HepG2 (cell line): ENCODE results near the gene MINDY1. TPM values are rescaled to one million over a fixed set of nuclear protein-coding genes. Genes with fewer than 3 reads are reported as not detected.
A peak's percentile ranks its signal among the peaks of the same experiment; 100 is the strongest.

Experiments
- ATF7-NPFF ChIP-seq: sonication (generic); formaldehyde crosslinking; IDR thresholded peaks from 2 replicates; pipeline ENCODE4 v1.8.1; 2023; ENCODE audit warnings: mild to moderate bottlenecking, low read depth, missing genetic modification reagents, moderate library complexity
- CCDC6 ChIP-seq: sonication (generic); formaldehyde crosslinking; IDR thresholded peaks from 2 replicates; pipeline ENCODE4 v1.8.1; 2022; ENCODE audit warnings: mild to moderate bottlenecking, missing genetic modification reagents, moderate library complexity
- GABPA ChIP-seq, 2 experiments: IDR thresholded peaks; 2 replicates each; pipeline ENCODE4 v1.6.1; 2011 to 2016; ENCODE audit warnings: low read depth in 2 of 2, low read length in 1 of 2, missing biosample characterization in 1 of 2, missing genetic modification characterization in 1 of 2
- HOXA7 ChIP-seq: sonication (generic); formaldehyde crosslinking; IDR thresholded peaks from 2 replicates; pipeline ENCODE4 v1.8.1; 2022; ENCODE audit warnings: mild to moderate bottlenecking, missing genetic modification reagents, moderate library complexity
- NFYC ChIP-seq: IDR thresholded peaks from 2 replicates; pipeline ENCODE4 v1.6.1; 2016; ENCODE audit warnings: missing genetic modification reagents, missing compliant biosample characterization
- SALL1 ChIP-seq: sonication (generic); formaldehyde crosslinking; IDR thresholded peaks from 2 replicates; pipeline ENCODE4 v1.8.0; 2022; ENCODE audit warnings: mild to moderate bottlenecking, missing genetic modification reagents
- SP2 ChIP-seq: sonication (generic); formaldehyde crosslinking; IDR thresholded peaks from 2 replicates; pipeline ENCODE4 v1.5.1; 2020; ENCODE audit warnings: mild to moderate bottlenecking, missing genetic modification reagents
- SP4 ChIP-seq: sonication (generic); formaldehyde crosslinking; IDR thresholded peaks from 2 replicates; pipeline ENCODE4 v1.8.1; 2023; ENCODE audit warnings: mild to moderate bottlenecking, missing genetic modification reagents
- SRSF1 ChIP-seq: fragments of 200-400 bp; formaldehyde crosslinking; optimal IDR thresholded peaks from 2 replicates; pipeline ENCODE3; 2017; ENCODE audit warnings: mild to moderate bottlenecking, low read depth, low read length, moderate library complexity
- TAF15 ChIP-seq: fragments of 200-400 bp; formaldehyde crosslinking; IDR thresholded peaks from one replicate; pipeline ENCODE4 v1.6.1; 2018; ENCODE audit warnings: mild to moderate bottlenecking, low read depth, low read length; ENCODE audit not compliant: poor library complexity, severe bottlenecking
- TOPORS ChIP-seq: sonication (generic); formaldehyde crosslinking; IDR thresholded peaks from 2 replicates; pipeline ENCODE4 v1.8.0; 2023; ENCODE audit warnings: mild to moderate bottlenecking, missing genetic modification reagents
- ZFP62 ChIP-seq: sonication (generic); formaldehyde crosslinking; IDR thresholded peaks from 2 replicates; pipeline ENCODE4 v1.4.0; 2020; ENCODE audit warnings: missing genetic modification reagents
- polyA plus RNA-seq, 8 experiments: library from polyadenylated mRNA; depleted of rRNA in 3 of 8; stranded (reverse) in 7 of 8; unstranded in 1 of 8; fragments of >200 nt; fragmentation: Illumina TruSeq in 4 of 8; extraction: Trizol in 4 of 8; gene quantifications; 2 replicates each; pipeline versions ENCODE4 v1.2.1 to v1.2.3, GENCODE V29; 2011 to 2016; ENCODE audit warnings: low read depth in 4 of 8, missing spikeins in 1 of 8, mixed read lengths in 1 of 8; ENCODE audit not compliant: insufficient read depth in 1 of 8
- total RNA-seq, 5 experiments: library from RNA; depleted of rRNA; stranded (reverse); fragments of >200 nt; fragmentation: Illumina TruSeq; extraction: Trizol; gene quantifications; 2 replicates each; pipeline ENCODE4 v1.2.3, GENCODE V29; 2016; ENCODE audit warnings: low read depth in 1 of 5
- TF ChIP-seq, protein P1 (sequence below), 2 experiments: fragments of 450-650 bp in 1 of 2; sonication (generic) in 1 of 2; formaldehyde crosslinking in 1 of 2; IDR thresholded peaks; 2 replicates each; pipeline versions ENCODE4 v1.6.1 to v1.8.0; 2016 to 2022; ENCODE audit warnings: antibody characterized with exemption in 1 of 2, mild to moderate bottlenecking in 1 of 2, missing genetic modification reagents in 1 of 2
- TF ChIP-seq, protein P2 (sequence below): IDR thresholded peaks from 2 replicates; pipeline ENCODE4 v1.6.1; 2016; ENCODE audit warnings: low read depth, borderline replicate concordance
- TF ChIP-seq, protein P3 (sequence below): sonication (generic); formaldehyde crosslinking; conservative IDR thresholded peaks from 2 replicates; pipeline ENCODE4 v1.5.0; 2020; ENCODE audit warnings: missing genetic modification reagents
- TF ChIP-seq, protein P4 (sequence below): sonication (generic); formaldehyde crosslinking; IDR thresholded peaks from 2 replicates; pipeline ENCODE4 v1.8.1; 2023; ENCODE audit warnings: mild to moderate bottlenecking, missing genetic modification reagents
- TF ChIP-seq, protein P5 (sequence below): IDR thresholded peaks from 2 replicates; pipeline ENCODE4 v1.6.1; 2016

The MINDY1 gene
- total and polyA plus RNA-seq, 2 of the 13 experiments (the other 11 are each of a cell fraction or from before 2014, with no cell fraction given) = 11.1 to 15.0 TPM

DNA sequence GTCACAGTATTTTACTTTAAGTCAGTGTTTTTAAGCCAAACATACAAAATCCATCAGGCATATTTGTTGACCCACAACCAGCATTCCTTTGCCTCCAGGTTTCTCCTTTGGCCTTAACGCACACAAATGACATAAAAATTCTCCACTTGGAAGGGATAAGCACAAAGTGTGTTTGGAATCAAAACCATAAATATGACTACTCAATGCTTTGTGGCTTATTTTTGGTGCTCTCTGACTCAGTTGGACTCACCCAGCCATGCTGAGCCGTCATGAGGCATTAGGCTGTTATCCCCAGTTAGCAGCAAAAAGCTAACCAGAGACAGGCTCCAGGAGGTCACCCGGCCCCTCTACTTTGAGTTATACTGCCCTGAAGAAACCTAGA is 2.5 kb upstream of the MINDY1 start (continued):
- TF ChIP-seq, protein P1, sequence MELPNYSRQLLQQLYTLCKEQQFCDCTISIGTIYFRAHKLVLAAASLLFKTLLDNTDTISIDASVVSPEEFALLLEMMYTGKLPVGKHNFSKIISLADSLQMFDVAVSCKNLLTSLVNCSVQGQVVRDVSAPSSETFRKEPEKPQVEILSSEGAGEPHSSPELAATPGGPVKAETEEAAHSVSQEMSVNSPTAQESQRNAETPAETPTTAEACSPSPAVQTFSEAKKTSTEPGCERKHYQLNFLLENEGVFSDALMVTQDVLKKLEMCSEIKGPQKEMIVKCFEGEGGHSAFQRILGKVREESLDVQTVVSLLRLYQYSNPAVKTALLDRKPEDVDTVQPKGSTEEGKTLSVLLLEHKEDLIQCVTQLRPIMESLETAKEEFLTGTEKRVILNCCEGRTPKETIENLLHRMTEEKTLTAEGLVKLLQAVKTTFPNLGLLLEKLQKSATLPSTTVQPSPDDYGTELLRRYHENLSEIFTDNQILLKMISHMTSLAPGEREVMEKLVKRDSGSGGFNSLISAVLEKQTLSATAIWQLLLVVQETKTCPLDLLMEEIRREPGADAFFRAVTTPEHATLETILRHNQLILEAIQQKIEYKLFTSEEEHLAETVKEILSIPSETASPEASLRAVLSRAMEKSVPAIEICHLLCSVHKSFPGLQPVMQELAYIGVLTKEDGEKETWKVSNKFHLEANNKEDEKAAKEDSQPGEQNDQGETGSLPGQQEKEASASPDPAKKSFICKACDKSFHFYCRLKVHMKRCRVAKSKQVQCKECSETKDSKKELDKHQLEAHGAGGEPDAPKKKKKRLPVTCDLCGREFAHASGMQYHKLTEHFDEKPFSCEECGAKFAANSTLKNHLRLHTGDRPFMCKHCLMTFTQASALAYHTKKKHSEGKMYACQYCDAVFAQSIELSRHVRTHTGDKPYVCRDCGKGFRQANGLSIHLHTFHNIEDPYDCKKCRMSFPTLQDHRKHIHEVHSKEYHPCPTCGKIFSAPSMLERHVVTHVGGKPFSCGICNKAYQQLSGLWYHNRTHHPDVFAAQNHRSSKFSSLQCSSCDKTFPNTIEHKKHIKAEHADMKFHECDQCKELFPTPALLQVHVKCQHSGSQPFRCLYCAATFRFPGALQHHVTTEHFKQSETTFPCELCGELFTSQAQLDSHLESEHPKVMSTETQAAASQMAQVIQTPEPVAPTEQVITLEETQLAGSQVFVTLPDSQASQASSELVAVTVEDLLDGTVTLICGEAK (IDR thresholded peaks at IDR 0.05) = no peak
- TF ChIP-seq, protein P1 (CRISPR knock-in tag; IDR thresholded peaks at IDR 0.05) = no peak
- no peak for TF ChIP-seq SRSF1
- TF ChIP-seq CCDC6 (CRISPR knock-in tag) = no peak
- TF ChIP-seq NFYC = no peak
- TF ChIP-seq, protein P2, sequence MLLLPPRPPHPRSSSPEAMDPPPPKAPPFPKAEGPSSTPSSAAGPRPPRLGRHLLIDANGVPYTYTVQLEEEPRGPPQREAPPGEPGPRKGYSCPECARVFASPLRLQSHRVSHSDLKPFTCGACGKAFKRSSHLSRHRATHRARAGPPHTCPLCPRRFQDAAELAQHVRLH = 0 out of 2 replicates have a peak, but pooled peaks have one; percentile 1
- no peak for TF ChIP-seq HOXA7 (CRISPR knock-in tag)
- TF ChIP-seq GABPA (IDR thresholded peaks at IDR 0.05; ENCODE audit: low read depth, low read length) = no peak
- TF ChIP-seq GABPA (CRISPR knock-in tag; IDR thresholded peaks at IDR 0.05; ENCODE audit: low read depth) = no peak
- TF ChIP-seq ATF7-NPFF (CRISPR knock-in tag) = no peak
- TF ChIP-seq SP4 (CRISPR knock-in tag) = no peak
- 0 out of 2 replicates have a peak, but pooled peaks have one; percentile 11 for TF ChIP-seq TOPORS (CRISPR knock-in tag)
- TF ChIP-seq, protein P3, sequence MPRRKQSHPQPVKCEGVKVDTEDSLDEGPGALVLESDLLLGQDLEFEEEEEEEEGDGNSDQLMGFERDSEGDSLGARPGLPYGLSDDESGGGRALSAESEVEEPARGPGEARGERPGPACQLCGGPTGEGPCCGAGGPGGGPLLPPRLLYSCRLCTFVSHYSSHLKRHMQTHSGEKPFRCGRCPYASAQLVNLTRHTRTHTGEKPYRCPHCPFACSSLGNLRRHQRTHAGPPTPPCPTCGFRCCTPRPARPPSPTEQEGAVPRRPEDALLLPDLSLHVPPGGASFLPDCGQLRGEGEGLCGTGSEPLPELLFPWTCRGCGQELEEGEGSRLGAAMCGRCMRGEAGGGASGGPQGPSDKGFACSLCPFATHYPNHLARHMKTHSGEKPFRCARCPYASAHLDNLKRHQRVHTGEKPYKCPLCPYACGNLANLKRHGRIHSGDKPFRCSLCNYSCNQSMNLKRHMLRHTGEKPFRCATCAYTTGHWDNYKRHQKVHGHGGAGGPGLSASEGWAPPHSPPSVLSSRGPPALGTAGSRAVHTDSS (CRISPR knock-in tag) = no peak
- no peak for TF ChIP-seq SP2 (CRISPR knock-in tag)
- TF ChIP-seq, protein P4, sequence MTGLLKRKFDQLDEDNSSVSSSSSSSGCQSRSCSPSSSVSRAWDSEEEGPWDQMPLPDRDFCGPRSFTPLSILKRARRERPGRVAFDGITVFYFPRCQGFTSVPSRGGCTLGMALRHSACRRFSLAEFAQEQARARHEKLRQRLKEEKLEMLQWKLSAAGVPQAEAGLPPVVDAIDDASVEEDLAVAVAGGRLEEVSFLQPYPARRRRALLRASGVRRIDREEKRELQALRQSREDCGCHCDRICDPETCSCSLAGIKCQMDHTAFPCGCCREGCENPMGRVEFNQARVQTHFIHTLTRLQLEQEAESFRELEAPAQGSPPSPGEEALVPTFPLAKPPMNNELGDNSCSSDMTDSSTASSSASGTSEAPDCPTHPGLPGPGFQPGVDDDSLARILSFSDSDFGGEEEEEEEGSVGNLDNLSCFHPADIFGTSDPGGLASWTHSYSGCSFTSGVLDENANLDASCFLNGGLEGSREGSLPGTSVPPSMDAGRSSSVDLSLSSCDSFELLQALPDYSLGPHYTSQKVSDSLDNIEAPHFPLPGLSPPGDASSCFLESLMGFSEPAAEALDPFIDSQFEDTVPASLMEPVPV (CRISPR knock-in tag) = 0 out of 2 replicates have a peak, but pooled peaks have one; percentile 10
- no peak for TF ChIP-seq SALL1 (CRISPR knock-in tag)
- no peak for TF ChIP-seq TAF15
- no peak for TF ChIP-seq ZFP62
- TF ChIP-seq, protein P5, sequence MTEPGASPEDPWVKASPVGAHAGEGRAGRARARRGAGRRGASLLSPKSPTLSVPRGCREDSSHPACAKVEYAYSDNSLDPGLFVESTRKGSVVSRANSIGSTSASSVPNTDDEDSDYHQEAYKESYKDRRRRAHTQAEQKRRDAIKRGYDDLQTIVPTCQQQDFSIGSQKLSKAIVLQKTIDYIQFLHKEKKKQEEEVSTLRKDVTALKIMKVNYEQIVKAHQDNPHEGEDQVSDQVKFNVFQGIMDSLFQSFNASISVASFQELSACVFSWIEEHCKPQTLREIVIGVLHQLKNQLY (CRISPR knock-in tag) = no peak
